ENCODE results near the gene ABCA7. TPM values are rescaled to one million over a fixed set of nuclear protein-coding genes. Genes with fewer than 3 reads are reported as not detected.
"Not testable (repeated sequence)": the region's sequence is repeated elsewhere in the genome, so short reads cannot be mapped to it uniquely, and the experiment has no call there.

Gene ABCA7
- polyA plus RNA-seq, 10 donors, result 4.8 to 29.3 (median 12.0) TPM

DNA sequence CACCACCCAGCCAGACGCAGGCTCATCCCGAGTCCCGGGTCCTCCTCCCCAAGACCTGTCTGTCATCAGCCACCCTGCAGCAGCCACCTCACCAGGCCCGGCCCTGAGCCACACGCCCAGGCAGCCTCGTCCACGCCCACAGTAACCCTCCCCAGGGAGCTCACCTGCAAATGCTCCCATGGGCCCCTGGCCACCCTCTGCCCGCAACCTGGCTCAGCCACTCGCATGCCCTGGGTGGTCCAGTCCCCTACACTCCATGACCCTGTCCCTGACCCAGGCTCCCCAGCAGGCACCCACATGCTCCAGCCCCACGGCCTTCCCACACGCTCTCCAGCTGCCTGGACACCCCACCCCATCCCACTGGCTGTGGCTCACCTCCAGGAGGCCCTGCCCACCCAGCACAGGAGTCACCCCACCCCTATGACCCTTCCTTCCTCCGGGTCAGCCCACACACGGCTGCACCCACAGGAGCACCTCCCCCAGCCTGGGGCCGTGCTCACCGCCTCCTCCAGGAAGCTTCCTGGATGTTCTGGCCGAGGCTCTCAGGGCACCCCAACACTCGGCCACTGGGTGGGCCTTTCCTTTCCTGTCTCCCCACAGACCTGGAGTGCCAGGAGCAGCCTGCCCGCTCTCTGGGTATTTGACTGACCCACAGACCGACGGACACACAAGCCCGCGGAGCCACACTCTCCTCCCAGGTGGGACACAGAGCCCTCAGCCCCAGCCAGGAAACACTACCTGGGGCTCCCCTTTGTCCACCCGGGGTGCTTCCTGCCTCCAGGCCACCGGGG, 22.6 kb upstream of the ABCA7 start:
- no peak for DNase-seq

DNA sequence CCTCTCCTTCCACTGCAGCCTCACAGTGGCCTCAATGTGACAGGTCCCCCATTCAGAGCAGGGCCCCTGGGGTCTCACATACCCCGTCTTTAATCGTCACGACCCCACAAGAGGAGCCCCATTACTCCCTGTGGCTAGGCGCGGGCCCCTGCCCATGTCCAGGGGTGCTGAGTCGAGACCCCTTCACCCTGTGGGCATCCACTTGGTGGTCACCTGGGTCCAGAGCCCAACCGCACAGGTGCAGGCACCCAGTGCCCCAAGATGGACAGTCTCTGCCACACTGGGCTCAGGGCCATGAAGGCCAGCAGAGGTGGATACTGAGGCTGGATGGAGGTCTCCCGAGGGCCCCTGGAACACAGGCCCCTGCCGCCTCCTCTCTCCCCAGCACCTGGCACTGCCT, 22.0 kb upstream of the ABCA7 start:
- DNase-seq, result no peak

DNA sequence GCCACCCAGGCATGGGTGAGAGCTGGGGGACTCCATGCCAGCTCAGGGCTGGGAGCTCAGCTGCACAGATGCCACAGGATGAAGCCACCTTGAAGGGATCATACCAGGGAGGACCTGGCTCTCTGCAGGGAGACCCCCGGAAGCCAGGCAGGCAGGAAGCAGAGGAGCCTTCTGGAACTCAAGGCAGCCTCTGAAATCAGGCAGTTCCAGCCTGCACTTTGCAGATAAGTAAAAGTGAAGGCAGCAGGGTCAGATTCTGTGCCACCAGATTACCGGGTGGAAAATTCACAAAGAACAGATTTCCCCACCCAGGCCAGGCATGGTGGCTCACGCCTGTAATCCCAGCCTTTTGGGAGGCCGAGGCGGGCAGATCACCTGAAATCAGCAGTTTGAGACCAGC, 21.5 kb upstream of the ABCA7 start:
- no peak for DNase-seq

- DNase-seq, result no peak
These were observed 20.8 kb upstream of the ABCA7 start for GRCh38 chr19:1018932-1019615.

DNA sequence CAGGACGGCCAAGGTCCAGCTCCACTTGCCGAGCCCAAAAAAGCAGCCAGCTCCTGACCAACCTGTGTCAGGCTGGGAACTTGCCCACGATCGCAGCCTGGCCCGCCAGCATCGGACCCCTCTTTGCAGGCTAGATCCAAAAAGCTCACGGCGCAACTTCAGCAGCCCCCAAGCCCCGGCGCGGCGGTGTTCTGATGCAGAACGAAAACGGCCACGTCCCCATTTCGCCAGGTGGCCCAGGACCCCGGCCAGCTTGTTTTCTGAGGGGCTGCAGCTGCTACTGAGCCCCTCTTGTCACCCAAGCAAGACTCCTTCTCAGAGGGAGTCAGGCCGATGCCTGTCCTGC, 20.3 kb upstream of the ABCA7 start:
- DNase-seq, result no peak

DNA sequence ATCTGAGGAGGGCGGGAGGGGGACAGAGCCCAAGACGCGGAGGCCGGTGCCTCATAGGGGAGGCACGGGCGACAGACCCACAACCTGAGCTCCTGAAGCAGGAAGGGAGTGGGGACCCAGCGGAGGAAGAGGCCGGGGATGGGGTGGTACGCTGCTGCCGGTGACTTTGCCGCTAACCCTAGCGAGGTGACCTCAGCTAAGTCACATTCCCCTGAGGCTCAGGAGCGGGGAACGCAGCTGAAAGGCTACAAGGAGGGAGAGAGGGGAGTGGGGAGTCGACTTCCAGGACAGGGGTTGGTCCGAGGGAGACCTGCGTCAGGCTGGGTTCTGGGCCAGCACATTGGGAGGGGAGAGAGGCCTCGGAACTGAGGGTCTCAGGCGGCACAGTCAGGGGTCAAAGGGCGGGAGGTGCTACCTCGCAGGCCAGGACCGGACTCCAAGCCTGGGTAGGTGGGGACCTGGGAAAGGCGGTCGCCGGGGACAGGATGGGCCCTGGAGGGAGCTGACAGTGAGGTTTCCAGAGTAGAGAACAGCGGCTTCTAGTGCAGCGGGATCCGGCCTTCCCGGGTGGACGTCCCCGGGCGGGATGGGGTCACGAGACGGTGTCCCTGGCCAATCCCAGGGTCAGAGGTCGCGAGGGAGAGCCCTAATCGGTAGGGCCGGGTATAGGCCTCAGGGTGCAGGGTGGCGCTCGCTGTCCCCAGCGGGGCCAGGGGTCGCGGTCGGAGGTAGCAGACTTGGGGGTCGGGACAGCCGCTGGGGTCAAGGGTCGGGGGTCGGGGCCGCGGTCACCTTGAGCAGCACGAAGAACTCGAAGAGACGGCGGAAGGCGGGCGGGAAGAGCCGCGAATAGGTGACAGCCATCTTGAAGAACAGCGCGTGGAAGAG, 19.7 kb upstream of the ABCA7 start:
- no peak for DNase-seq

- DNase-seq, result peak; percentile 98 to 99 (median 98)
These were observed 19.0 kb upstream of the ABCA7 start, which contains the start of gene TMEM259 for GRCh38 chr19:1020868-1021425. Gene TMEM259, minus strand, starts transcription at chr19:1021123. Its CDS starts 127 bp downstream, at chr19:1020996.

GRCh38 chr19:1023883-1024188, 16.1 kb upstream of the ABCA7 start:
- DNase-seq, result not testable (repeated sequence)

DNA sequence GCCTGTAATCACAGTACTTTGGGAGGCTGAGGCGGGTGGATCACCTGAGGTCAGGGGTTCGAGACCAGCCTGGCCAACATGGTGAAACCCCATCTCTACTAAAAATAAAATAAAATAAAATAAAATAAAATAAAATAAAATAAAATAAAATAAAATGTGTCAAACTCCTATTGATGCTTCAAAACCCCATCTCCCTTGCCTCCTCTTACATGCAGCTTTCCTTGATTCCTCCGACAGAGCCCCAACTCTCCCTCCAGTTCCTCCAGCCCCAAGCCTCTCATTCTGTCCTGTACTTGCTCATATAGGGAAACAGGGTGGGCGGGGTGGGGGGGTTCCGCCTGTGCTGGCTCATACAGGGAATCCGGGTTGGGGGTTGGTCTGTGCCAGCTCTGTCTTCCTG, 14.8 kb upstream of the ABCA7 start:
- not testable (repeated sequence) for DNase-seq

GRCh38 chr19:1025960-1026782, 13.7 kb upstream of the ABCA7 start, which contains the start of gene CNN2:
Gene CNN2, plus strand, starts transcription at chr19:1026608. Its CDS starts 54 bp downstream, at chr19:1026662.
- DNase-seq, result peak; percentile 79 to 93 (median 84)

DNA sequence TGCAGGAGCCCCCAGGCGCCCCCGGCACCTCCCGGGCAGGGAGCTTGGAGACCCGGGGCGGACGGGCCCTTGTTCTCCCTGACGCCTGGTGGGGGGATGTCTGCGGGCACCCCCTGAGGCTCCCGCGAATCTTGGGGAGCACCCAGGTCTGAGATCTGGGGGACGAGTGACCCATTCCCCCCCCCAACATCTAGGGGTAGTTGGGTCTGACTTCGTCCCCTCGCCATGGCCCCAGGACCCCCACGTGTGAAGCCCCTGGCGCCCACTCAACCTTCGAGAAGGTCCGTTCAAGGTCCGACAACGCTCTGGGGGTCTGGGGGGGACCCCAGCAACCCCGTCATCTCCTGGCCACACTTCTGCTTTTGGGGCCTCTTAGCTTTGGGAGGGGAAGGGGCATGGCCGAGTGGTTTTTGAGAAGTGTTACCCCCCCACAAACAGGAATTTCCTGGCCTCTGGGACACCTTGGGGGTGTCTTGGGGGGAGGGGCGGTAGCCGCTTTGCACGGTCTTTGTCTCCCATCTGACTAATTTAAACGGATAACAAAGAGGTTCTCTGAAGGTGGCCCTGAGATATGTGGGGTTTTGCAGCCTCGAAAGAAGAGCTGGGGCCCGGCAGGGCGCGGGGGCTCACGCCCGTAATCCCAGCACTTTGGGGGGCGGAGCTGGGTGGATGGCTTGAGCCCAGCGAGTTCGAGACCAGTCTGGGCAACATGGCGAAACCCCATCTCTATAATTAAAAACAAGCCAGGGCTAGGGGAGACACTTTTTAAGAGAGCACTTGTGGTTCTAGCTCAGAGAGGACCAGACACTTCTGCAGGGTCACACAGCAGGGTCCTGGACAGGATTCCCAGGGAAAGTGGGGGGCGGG, 12.9 kb upstream of the ABCA7 start:
- peak in 1 of 3 donors; percentile 57 for DNase-seq

GRCh38 chr19:1027650-1028061, 12.3 kb upstream of the ABCA7 start:
- DNase-seq, result no peak

- peak; percentile 78 to 95 (median 87) for DNase-seq
These were observed 11.6 kb upstream of the ABCA7 start for GRCh38 chr19:1028062-1028926.

DNA sequence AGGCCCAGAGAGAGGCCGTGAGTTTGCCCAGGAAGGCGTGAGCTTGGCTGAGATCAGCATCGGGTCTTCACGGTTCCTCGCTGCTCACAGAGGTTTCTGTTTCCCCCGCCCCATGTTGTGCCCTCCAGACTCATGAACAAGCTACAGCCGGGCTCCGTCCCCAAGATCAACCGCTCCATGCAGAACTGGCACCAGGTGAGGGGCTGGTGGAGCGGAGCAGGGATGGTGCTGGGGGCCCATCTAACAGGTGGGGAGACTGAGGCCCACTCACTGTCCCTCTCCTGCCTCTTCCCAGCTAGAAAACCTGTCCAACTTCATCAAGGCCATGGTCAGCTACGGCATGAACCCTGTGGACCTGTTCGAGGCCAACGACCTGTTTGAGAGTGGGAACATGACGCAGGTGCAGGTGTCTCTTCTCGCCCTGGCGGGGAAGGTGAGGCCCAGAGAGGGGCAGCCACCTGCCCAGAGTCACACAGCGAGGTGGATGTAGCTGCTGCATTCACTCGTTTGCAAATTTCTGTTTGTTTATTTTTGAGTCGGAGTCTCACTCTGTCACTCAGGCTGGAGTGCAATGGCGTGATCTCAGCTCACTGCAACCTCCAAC, 7.5 kb upstream of the ABCA7 start:
- no peak for DNase-seq

DNA sequence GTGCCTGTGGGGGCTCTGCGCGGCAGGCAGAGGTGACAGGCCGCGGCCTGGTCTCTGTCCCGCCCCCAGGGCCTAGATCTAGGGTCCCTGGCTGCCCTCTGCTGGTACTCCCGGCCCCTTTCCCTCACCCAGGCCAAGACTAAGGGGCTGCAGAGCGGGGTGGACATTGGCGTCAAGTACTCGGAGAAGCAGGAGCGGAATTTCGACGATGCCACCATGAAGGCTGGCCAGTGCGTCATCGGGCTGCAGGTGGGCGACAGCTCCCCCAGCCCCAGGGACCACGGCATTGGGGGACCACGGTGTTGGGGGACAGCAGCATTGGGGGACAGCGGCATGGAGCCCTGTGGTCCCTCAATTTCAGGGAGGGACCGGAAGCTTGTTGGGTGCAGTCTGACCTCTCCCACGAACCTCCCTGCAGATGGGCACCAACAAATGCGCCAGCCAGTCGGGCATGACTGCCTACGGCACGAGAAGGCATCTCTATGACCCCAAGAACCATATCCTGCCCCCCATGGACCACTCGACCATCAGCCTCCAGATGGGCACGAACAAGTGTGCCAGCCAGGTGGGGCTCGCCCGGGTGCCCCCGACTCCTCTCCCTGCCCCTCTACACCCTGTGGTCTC, 3.8 kb upstream of the ABCA7 start:
- no peak for DNase-seq

- DNase-seq, result no peak
These were observed 2.3 kb upstream of the ABCA7 start for GRCh38 chr19:1037621-1038064.

GRCh38 chr19:1038978-1039645, 795 bp upstream of the ABCA7 start:
- DNase-seq, result no peak

All from muscle of back (tissue), 11 donors.